NCI-H1092 treated with DMSO at 0.1 percent for 48 hours (cell line): ENCODE data around the gene HTT.
A peak's percentile ranks its signal among the peaks of the same experiment; 100 is the strongest.

Source experiments
- DNase-seq: peaks from one replicate; lab custom pipeline; 2025; lab: John Stamatoyannopoulos, UW

HTT gene

DNA sequence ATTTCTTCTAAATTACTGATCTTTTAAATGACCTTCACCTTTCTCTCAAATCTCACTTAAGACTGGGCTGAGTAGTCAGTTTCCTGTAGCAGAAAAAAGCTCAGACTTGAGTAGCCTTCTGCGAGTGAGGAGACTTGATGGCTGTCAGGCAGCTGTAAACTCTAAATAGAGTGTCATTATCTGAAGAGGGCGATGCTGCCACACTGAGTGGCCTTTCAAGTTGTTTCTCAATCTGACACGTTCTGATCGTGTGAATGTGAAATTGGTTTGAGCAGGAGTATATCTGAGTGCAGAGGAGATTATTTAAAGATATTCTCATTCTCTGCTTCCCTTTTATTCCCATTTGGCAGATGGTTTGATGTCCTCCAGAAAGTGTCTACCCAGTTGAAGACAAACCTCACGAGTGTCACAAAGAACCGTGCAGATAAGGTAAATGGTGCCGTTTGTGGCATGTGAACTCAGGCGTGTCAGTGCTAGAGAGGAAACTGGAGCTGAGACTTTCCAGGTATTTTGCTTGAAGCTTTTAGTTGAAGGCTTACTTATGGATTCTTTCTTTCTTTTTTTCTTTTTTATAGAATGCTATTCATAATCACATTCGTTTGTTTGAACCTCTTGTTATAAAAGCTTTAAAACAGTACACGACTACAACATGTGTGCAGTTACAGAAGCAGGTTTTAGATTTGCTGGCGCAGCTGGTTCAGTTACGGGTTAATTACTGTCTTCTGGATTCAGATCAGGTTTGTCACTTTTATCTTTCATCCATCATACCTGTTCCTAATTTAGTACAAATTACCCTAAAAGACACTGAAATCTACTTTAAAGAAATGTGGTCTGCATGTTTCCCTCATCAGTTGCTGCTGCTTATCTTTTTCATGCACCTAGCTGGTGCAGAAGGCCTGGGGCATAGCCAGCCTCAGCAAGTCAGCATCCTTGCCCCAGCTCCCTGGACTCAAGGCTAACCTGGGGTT lies 100.2 kb downstream of the HTT start:
- DNase-seq: peak; percentile 43

DNA sequence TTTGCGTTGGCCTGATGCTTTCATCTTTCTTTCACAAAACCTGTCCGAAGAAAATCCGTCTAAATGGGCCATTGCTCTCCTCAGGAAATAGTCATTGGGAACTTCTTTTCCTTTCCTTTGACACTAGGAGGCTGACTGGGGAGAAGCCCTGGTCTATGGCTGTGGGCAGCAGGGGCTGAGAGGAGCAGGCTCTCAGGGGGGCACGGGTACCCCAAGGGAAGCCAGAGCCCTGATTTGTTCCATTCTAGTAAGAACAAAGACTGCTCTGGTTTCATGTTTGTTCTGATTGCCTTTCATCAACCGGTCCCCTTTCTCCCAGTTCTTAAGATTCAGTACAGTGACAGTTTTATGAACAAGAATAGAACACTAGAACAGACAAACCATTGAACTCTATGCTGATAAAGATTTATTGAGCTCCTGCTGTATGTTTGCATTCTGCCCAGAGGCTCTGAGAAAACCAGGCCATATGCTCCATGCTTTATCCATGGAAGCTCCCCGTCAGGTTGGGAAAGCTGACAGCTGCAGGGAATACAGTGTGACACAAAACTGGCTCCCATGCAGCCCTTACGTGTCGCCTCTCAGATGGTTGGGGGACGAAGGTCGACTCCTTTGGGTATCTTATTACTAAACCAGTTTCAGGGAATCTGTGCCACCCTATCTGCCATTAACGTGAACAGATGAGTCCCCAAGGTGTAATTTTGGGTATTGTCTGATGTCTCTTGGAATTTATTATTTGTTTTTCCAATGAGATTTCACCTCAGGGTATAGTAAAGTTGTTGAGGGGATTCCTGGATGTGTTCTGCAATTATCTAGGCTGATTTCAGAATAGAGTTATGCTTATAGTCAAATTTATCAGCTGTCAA lies 102.1 kb downstream of the HTT start:
- DNase-seq: peak; percentile 6

DNA sequence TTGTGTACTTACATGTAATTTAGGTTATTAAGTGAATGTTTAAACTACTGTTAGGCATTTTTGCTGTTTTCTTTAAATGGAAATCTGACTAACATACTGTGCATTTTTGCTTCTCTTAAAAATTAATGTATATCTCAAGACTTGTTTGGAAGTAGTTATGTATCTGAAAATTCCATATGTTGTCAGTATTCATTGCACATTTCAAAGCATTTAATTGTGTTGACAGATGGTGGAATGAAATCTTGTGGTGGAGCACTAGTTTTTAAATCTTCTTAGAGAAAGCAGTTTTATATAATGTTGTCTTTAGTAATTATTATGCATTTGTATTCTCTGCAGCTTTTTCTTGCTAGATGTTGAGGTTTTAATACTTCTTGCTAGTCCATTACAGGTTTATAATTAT lies 102.9 kb downstream of the HTT start:
- DNase-seq: no peak

DNA sequence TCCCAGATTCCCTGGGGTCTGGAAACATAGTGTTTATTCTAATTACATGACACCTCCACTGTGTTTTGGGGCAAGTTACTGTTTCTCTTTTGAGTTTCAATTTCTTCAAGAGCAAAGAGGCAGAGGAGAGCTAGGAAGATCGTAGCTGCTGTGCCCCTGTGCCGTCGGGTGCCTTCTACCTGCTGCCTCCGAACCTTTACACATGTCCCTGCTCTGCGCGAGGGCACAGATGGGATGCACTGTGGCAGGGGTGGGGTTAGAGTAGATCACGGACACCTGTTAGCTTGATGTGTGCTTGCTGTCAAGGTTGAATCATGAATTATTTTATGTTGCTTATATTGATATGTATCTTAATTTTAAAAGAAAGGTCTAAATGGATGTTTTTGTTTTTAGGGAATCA lies 103.4 kb downstream of the HTT start:
- DNase-seq: no peak

DNA sequence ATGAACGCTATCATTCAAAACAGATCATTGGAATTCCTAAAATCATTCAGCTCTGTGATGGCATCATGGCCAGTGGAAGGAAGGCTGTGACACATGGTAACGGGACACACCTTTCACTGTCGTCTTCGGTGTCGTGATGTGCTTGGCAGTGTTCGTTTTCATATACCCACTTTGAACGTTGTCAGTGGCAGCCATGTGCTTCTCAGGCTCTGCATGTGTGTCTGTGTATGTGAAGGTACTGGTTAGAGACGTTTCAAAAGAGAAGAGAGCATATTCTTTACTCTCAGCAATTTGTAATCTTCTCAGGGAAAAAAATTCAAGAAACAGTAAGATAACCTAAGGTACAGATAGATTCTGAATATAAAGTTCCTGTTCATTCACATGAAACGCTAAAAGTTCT lies 103.9 kb downstream of the HTT start:
- no peak for DNase-seq

DNA sequence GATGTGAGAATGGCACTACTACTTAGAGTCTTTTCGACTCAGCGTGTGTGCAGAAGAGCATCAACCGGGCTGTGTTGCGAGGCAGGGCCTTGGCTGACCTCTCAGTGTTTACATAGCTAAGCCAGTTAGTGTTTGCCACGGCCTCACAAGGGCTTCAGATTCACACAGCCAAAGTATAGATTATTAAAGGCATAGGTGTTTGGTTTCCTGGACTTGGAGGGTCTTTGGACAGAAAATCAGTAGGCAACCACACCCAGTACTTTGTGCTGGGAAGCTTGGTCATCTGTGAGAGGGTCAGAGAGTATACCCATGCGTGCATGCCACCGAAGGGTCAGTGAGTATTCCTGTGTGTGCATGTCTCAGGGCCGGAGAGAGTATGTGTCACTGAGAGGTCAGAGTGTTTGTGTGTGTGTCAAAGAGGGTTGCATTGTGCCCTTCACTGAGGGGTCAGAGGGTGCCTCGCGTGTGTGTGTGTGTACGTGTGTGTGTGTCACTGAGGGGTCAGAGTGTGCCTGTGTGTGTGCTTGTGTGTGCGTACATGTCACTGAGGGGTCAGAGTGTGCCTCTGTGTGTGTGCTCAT lies 104.7 kb downstream of the HTT start:
- no peak for DNase-seq

DNA sequence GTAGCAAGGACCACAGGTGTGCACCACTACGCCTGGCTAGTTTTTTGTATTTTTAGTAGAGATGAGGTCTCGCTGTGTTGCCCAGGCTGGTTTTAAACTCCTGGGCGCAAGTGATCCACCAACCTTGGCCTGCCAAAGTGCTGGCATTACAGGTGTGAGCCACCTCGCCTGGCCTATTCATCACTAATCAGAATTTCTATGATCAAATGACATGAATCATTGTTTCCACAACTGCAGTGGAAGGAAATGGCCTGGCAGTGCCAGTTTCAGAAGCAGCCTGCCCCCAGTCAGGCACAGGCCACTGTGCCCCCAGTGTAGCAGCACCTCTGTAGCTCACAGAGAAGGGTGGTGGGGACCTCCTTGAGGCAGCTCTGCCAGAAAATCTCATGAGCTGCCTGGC lies 108.5 kb downstream of the HTT start:
- DNase-seq: no peak

DNA sequence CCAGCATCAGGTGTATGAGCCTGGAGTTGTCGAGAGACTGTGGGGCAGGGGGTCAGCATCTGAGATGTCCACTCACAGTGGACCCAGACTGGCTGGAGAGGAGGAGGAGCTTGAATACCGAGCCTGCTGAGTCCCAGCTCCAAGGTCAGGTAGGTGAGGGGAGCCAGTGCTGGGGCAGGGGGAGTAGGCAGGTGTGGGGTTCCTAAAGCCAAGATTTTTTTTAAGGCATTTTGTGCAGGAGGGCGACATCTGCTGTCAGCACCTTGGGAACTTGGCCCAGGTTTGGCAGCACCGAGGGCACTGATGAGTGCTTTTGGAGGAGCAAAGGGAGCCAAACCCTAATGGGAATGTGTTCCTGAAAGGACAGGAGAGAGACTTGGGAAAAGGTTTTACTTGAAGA lies 110.2 kb downstream of the HTT start:
- no peak for DNase-seq

DNA sequence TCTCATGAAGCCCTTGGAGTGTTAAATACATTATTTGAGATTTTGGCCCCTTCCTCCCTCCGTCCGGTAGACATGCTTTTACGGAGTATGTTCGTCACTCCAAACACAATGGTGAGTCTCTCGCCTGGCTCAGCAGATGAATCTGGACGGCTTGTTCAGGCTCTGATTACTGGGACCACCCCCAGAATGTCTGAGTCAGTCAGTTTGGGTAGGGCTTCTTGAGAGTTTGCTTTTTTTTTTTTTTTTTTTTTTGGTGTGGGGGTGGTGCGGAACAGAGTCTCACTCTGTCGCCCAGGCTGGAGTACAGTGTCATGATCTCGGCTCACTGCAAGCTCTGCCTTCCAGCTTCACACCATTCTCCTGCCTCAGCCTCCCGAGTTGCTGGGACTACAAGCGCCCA lies 112.1 kb downstream of the HTT start:
- DNase-seq: no peak

DNA sequence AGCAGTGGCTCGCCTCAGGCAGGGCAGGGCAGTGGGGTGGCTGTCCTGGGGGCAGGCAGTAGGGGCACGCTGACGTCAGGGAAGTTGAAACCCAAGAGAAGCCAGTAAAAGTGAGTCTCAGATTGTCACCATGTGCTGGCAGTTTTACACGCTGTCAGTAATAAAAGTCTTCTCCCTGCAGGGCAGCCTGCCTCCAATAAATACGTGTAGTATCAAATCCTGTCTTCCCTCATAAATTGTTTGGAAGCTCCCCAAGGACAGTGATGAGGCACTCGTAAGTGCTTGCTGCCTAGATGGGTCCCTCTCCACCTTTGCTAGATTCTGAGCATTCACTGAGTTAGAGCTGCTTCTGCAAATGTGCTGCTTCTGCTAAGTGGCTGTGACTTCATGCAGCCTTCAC lies 113.6 kb downstream of the HTT start:
- DNase-seq: no peak

DNA sequence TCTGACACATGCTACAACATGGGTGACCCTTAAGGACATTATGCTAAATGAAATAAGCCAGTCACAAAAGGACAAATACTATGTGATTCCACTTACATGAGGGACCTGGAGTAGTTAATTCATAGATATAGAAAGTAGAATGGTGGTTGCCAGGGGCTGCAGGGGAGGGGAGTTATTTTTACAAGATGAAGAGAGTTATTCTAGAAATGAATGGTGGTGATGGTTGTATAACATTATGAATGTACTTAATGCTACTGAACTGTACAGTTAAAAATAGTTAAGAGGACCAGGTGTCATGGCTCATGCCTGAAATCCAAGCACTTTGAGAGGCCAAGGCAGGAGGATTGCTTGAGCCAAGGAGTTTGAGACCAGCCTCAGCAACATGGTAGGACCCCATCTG lies 115.0 kb downstream of the HTT start:
- no peak for DNase-seq

DNA sequence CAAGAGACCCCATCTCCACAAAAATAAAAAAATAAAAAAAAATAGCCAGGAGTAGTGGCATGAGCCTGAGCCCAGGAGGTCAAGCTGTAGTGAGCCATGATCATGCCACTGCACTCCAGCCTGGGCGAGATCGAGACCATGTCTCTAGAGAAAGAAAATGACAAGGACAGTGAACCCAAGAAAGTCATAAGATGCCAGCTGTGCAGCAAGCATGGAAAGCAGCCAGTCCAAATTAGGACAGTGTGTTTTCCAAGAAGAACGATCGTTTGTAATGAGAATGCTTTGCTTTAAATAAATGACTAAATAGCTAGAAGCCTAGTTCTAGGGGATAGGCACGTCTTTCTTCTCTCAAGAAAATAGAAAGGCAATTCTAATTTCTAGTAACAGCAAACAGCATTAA lies 116.1 kb downstream of the HTT start:
- DNase-seq: no peak

DNA sequence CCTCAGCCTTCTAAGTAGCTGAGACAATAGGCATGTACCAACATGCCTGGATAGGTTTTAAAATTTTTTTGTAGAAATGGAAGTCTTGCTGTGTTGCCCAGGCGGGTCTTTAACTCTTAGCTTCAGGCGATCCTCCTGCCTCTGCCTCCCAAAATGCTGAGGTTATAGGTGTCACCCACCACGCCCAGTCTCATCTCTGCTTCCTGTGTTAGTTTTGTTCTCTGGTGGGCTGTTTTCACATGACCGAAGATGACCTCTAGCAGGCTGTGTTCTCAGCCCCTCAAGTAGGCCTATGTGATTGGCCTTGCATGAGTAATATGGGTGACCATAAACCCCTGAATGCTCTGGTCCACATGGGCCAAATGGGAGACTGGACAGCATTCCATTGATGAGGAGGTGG lies 117.7 kb downstream of the HTT start:
- no peak for DNase-seq

DNA sequence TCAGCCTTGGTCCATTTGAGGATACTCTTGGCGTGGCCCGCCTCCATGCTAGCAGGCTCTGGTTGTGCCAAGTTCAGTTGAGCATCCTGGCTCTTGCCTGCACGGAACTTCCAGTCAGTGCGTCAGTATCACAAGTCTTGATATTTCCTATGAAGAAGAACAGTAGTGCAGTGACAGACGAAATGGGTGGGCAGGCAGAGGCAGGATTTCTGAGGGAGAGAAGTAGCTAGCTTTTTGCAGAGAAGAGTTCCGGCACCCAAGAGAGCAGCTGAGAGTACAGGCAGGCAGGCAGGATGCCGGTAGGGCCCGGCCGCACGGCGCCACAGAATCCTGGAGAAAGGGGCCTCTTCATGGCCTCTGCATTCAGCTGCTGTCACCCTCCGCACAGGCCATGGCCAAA lies 118.3 kb downstream of the HTT start:
- DNase-seq: no peak

DNA sequence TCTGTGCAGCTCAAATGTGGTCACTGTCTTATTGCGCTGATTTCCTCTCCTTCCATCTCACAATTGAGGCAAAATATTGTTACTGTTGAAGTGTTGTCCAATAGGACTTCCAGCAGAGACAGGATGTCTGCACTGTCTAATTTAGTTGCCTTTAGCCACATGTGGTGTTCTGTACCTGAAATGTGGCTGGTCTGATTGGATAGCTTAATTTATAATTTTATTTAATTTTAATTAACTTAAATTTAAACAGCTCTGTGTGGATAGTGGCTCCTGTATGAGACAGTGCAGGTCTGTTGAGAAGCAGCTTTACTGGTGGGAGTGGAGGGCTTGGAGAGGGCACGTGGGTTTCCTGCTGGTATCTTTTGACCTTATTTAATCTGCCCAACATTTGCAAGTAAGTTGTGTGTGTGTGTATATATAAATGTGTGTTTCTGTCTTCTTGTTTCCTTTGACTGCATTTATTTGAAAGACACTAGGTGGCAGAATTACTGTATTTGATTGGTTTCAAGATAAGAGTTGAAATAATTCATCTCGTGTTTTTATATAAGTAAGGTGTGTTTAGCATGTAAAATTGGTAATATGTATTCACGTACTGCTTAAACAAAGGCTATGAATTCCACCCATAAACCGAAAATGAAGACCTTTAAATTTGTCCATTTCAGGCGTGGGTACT lies 119.2 kb downstream of the HTT start:
- peak; percentile 22 for DNase-seq

DNA sequence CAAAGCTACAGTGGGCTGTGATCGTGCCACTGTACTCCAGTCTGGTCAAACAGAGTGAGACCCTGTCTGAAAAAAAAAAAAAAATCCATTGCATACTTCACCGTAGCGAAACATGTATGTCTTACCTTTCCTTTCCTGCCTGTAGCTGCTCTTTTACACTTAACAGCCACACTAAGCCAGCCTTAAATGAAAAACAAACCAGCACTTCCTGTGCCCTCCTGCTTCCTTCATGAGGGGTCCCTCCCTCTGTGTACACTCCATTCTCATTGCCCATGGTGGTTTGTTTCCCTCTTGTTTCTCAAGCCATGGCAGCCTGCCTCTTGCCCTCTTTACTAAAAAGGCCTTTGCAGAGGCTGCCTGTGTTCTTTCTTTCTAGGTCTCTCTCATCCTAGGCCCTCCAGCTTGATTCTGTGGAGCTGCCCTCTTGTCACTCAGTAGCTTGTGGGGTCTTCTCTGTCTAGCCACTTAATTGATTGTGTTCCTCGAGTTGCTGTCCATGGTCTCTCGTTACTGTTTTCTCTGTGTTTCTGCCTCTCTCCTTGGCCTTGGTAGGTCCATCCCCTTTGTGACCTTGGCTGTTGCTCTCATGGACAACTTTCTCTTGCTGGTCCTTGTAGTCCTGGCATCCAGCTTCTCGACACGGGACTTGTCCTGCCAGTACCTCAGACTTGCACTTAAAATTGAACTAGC lies 122.3 kb downstream of the HTT start:
- no peak for DNase-seq

DNA sequence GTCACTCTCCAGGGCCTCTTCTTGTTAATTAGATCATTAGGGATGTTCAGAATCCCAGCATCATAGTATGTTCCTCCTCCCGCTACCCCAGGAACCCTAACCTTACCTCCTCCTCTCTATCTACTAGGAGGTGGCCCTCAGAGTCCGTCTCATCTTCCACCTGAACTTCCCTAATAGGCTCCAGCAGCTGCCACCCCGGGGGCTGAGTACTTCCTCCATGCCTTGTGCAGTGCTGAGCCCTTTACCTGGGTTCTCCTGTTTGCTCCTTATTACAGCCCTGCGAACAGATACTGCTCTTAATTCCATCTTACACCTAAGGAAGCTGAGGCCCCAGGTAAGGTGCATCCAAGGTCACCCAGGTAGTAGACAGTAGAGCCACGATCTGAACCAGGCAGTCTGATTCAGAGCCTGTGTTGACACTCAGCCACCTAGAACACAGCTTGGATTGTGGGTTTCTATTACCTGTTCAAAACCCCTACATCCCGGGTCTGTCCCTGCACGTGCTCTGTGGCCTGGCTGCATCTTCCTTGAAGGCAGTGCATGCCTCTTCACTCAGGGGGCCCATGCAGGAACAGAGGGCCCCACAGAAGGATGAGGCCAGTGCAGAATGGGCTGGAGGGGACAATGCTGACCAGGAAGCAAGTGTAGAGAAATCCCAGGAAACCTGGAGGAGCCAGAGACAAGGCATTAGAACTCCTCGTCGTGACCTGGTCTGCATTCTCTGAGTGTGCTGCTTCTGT lies 123.1 kb downstream of the HTT start:
- no peak for DNase-seq

DNA sequence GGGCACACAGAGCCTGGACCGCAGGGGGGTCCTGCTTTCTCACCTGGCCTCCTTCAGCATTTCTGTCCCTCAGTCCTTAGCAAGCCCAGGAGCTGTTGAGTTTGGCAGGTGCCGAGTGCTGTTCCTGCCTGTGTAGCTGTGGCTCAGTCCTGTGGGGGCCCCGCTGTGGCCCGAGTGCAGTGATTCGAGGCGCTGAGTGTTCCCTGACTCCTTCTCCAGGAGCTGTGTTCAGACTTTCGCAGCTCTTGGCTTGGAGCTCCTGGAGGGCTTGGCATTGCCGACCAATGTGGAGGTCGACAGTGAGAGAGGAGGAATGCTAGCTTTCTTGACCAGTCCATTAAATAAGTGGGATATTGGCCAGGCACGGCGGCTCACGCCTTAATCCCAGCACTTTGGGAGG lies 124.4 kb downstream of the HTT start:
- no peak for DNase-seq

DNA sequence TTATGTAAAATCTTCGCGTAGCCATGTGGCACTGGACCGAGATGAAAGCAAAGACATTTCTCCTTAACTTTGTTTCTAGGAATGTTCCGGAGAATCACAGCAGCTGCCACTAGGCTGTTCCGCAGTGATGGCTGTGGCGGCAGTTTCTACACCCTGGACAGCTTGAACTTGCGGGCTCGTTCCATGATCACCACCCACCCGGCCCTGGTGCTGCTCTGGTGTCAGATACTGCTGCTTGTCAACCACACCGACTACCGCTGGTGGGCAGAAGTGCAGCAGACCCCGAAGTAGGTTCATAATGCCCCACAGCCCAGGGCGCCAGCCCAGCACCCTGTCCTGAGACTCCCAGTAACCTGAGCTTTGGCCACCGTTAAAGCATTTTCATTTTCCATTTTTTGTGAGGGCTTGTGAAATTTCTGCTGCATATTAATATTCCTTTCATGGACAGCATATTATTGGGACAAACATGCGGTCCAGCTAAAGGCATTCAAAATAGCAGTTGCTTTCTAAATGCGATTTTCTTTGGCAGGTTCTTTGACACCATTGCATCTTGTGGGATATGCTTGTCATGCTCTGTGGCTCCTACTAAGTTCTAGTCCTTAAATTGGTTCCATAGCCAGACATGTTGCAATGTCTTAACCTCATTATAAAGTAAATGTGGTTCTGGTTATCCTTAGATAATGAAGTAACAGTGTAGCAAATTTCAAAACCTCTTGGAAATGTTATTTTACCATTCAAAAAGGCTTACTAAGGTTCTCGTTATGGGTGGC lies 125.4 kb downstream of the HTT start:
- no peak for DNase-seq
